ENCODE results near the gene CUL9. TPM values are rescaled to one million over a fixed set of nuclear protein-coding genes. Genes with fewer than 3 reads are reported as not detected.

CUL9 gene
- total RNA-seq, 3 donors from 2014 or later = 35.9 to 46.9 (median 44.3) TPM

- no peak for ATAC-seq
- no peaks in the 10 kb centered on the region for H3K36me3 ChIP-seq (ENCODE audit: low read depth)
These were observed 41.2 kb downstream of the CUL9 start for GRCh38 chr6:43223175-43223574.

GRCh38 chr6:43226192-43226851 is 44.3 kb downstream of the CUL9 start:
- no peak for TF ChIP-seq CTCF (IDR thresholded peaks at IDR 0.05)
- Histone ChIP-seq H3K9me3 (no peaks in the 10 kb centered on the region), H3K4me1 (ENCODE audit: low read depth) (peaks cover 4% of the 10 kb centered on the region), H3K4me3 (no peak overlapping the region), H3K36me3 (ENCODE audit: low read depth) (no peaks in the 10 kb centered on the region)
- ATAC-seq (no peak), DNase-seq (no peak)
- intact Hi-C loops (cut with DNase I, micrococcal nuclease) = no loop called here

More at GRCh38 chr6:43223175-43223574, 41.2 kb downstream of the CUL9 start:
- no peak for TF ChIP-seq CTCF (IDR thresholded peaks at IDR 0.05)
- no peak for DNase-seq
- peaks cover 2% of the 10 kb centered on the region for H3K4me1 ChIP-seq (ENCODE audit: low read depth)
- intact Hi-C loops (cut with DNase I, micrococcal nuclease) = no loop called here
- H3K9me3 ChIP-seq = no peaks in the 10 kb centered on the region
- H3K4me3 ChIP-seq = no peak overlapping the region

GRCh38 chr6:43228951-43229802 is 47.2 kb downstream of the CUL9 start, which contains the start of gene DNPH1:
Gene DNPH1 (minus strand): TSS chr6:43229481. CDS start chr6:43229456, 25 bp downstream.
- no peaks in the 10 kb centered on the region for H3K9me3 ChIP-seq
- DNase-seq = peak; percentile 82 to 90 (median 85)
- peaks cover 4% of the 10 kb centered on the region for H3K4me1 ChIP-seq (ENCODE audit: low read depth)
- ATAC-seq = peak; percentile 97
- peak within 1 kb of the TSS; percentile 51 for H3K4me3 ChIP-seq
- no peaks in the 10 kb centered on the region for H3K36me3 ChIP-seq (ENCODE audit: low read depth)
- peak; percentile 91 for TF ChIP-seq CTCF (IDR thresholded peaks at IDR 0.05)
- intact Hi-C loops (cut with DNase I, micrococcal nuclease) = no loop called here

- intact Hi-C loops (cut with DNase I, micrococcal nuclease) = no loop called here
- H3K36me3 ChIP-seq (ENCODE audit: low read depth) = no peaks in the 10 kb centered on the region
- no peak overlapping the region for H3K4me3 ChIP-seq
- DNase-seq (no peak), ATAC-seq (no peak)
- no peaks in the 10 kb centered on the region for H3K9me3 ChIP-seq
- no peak for TF ChIP-seq CTCF (IDR thresholded peaks at IDR 0.05)
- H3K4me1 ChIP-seq (ENCODE audit: low read depth) = peaks cover 2% of the 10 kb centered on the region
These were observed 48.0 kb downstream of the CUL9 start for GRCh38 chr6:43229803-43230620.

- H3K9me3 ChIP-seq = no peaks in the 10 kb centered on the region
- H3K4me1 ChIP-seq (ENCODE audit: low read depth) = peaks cover 2% of the 10 kb centered on the region
- no peaks in the 10 kb centered on the region for H3K36me3 ChIP-seq (ENCODE audit: low read depth)
- DNase-seq = no peak
- no peak overlapping the region for H3K4me3 ChIP-seq
- no peak for TF ChIP-seq CTCF (IDR thresholded peaks at IDR 0.05)
- intact Hi-C loops (cut with DNase I, micrococcal nuclease) = no loop called here
- no peak for ATAC-seq
These were observed 49.1 kb downstream of the CUL9 start for GRCh38 chr6:43231053-43231452.

All from mucosa of descending colon (tissue), 3 donors.